Activated gamma-delta T cell treated with anti-CD3 and anti-CD28 coated beads, Interleukin-2, amount 50 U/mL, for 16 hours (primary cell): ENCODE data around the gene NRF1.
"Not testable (repeated sequence)": the region's sequence is repeated elsewhere in the genome, so short reads cannot be mapped to it uniquely, and the experiment has no call there.

Source experiments
- DNase-seq: peaks from one replicate; pipeline ENCODE4 v3.0.0-alpha.2; 2020; ENCODE audit warnings: low read depth

Gene NRF1

GRCh38 chr7:129649128-129649690 lies 37.7 kb downstream of the NRF1 start:
- no peak for DNase-seq

GRCh38 chr7:129650056-129650758 lies 38.7 kb downstream of the NRF1 start:
- no peak for DNase-seq

GRCh38 chr7:129652914-129653313 lies 41.4 kb downstream of the NRF1 start:
- no peak for DNase-seq

DNA sequence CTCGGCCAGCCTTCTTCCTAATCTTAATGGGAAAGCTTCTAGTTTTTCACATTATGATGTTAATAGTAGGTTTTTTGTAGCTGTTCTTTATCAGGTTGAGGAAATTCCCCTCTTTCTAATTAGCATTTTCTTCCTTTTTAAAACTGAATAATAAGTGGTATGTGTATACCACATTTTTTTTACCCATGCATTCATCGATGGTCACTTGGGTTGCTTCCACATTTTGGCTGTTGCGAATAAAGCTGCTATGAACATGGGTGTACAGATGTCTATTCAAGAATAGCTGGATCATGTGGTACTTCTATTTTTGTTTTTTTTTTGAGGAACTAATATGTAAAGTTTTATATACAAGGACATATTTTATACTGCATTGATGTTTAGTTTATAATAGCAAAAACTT lies 44.3 kb downstream of the NRF1 start:
- DNase-seq: no peak

DNA sequence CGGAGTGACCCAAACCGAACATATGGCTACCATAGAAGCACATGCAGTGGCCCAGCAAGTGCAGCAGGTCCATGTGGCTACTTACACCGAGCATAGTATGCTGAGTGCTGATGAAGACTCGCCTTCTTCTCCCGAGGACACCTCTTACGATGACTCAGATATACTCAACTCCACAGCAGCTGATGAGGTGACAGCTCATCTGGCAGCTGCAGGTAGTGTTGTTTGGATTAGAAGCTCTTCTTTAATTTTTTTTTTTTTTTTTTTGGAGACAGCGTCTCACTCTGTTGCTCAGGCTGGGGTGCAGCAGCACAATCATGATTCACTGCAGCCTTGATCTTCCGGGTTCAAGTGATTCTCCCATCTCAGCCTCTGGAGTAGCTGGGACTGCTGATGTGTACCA lies 45.8 kb downstream of the NRF1 start:
- DNase-seq: no peak

- DNase-seq: not testable (repeated sequence)
Measured at GRCh38 chr7:129659907-129660306, 48.4 kb downstream of the NRF1 start.

DNA sequence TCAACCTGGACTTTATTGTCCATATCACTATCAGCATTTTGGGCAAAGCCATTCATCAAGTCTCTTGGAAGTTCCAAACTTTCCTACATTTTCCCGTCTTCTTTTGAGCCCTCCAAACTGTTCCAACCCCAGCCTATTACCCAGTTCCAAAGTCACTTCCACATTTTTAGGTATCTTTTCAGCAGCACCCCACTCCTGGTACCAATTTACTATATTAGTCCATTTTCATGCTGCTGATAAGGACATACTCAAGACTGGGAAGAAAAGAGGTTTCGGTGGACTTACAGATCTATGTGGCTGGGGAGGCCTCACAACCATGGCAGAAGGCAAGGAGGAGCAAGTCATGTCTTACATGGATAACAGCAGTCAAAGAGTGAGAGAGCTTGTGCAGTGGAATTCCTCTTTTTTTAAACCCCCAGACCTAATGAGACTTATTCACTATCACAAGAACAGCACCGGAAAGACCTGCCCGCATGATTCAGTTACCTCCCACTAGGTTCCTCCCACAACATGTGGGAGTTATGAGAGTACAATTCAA lies 50.2 kb downstream of the NRF1 start:
- no peak for DNase-seq

- DNase-seq: not testable (repeated sequence)
Measured at GRCh38 chr7:129663240-129663639, 51.7 kb downstream of the NRF1 start.

- DNase-seq: no peak
Measured at GRCh38 chr7:129664029-129665012, 52.8 kb downstream of the NRF1 start.

DNA sequence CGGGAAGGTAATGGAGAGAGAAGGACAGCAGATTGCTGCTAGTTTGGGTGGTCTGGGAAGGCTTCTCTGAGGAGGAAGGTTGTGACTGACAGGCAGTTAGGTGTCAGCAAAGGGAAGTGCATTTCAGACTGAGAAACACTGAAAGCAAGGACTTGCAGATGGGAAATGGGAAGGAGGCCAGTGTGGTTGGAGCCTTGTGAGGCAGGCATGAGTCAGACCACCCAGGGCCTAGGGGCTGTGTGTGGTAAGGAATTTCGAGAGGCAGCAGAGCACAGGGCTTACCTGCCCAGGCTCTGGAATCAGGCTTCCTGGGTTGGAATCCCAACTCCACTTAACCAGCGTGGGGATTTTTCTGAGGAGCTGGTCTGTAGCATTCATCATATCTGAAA lies 53.5 kb downstream of the NRF1 start:
- DNase-seq: no peak

GRCh38 chr7:129667116-129667515 lies 55.6 kb downstream of the NRF1 start:
- no peak for DNase-seq

GRCh38 chr7:129667551-129667950 lies 56.0 kb downstream of the NRF1 start:
- no peak for DNase-seq

- no peak for DNase-seq
Measured at GRCh38 chr7:129669901-129670300, 58.4 kb downstream of the NRF1 start.

GRCh38 chr7:129670656-129671055 lies 59.1 kb downstream of the NRF1 start:
- DNase-seq: no peak

DNA sequence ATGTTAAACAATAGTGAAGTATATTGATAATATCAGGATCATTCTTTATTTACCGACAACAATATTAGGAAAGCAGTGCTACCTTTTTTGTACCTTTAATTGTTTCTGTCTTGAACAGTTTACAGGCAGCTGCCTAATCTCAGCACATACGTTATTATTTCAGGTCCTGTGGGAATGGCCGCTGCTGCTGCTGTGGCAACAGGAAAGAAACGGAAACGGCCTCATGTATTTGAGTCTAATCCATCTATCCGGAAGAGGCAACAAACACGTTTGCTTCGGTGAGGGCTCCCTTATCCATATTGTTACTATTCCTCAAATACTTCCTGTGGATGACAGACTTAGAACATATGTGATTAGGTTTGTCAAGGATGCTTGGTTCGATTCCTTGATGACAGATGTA lies 59.7 kb downstream of the NRF1 start:
- DNase-seq: no peak

GRCh38 chr7:129674475-129674874 lies 63.0 kb downstream of the NRF1 start:
- not testable (repeated sequence) for DNase-seq

DNA sequence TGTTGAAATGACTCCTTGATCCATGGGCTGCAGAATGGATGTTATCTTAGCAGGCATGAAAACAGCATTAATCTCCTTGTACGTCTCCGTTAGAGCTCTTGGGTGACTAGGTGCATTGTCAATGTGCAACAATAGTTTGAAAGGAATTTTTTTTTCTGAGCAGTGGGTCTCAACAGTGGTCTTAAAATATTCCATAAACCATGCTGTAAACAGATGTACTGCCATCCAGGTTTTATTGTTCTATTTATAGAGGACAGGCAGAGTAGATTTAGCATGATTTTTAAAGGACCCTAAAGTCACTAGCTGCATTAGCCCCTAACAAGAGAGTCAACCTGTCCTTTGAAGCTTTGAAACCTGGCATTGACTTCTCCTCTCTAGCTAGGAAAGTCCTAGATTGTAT lies 64.0 kb downstream of the NRF1 start:
- DNase-seq: no peak

GRCh38 chr7:129676017-129676897 lies 64.7 kb downstream of the NRF1 start:
- DNase-seq: no peak

GRCh38 chr7:129677796-129678195 lies 66.3 kb downstream of the NRF1 start:
- no peak for DNase-seq

DNA sequence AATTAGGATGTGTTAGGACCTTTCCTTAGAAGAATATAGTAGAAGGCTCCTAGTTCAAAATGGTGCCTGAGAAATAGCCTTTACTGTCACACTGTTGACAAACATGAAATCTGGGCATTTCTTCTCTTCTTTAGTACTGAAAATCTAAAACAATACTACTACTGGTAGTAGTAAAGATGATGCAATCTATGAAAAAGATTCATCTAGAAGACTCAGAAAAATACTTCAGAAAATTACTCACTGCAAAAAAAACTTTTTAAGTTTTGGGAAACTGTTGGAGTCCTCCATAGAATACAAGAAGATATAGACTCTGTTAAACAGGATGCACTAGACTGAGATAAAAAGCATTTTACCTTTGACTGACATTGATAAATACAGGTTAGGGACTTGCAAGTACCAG lies 67.1 kb downstream of the NRF1 start:
- no peak for DNase-seq

GRCh38 chr7:129680400-129680799 lies 68.9 kb downstream of the NRF1 start:
- DNase-seq: no peak

DNA sequence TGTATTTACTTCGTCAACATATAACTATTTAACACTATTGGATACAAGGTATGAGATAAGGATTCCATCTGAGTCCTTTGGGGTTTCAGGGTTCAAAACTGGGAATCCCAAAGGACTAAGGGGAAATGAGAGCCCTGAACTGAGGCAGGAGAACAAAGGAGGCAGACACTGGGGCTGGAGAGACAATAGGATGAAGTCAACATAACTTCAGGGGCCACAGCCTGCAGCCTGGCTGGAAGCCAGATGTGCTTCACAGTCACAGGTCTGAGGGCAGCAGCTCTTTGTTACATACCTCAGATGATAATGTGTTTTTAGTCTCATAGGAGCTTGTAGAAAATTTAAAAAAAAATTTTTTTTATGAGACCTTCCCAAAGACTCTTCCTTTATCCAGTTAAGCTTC lies 73.3 kb downstream of the NRF1 start:
- no peak for DNase-seq
